RWPE2 (cell line): ENCODE measurements around the gene RPL7A.
"Not testable (repeated sequence)": the region's sequence is repeated elsewhere in the genome, so short reads cannot be mapped to it uniquely, and the experiment has no call there.

ENCODE experiments used
- ATAC-seq: fragments of 200-7000 bp; cut with Tn5 transposase; 3 replicates; pipeline ENCODE4 v1.9.1; 2021; ENCODE audit warnings: low read depth
- DNase-seq: peaks from one replicate; pipeline ENCODE4 v3.0.0-alpha.2; 2020; ENCODE audit warnings: low spot score
- H3K27ac ChIP-seq: fragments of 450-650 bp; 2 replicates; pipeline ENCODE4 v1.5.1; 2017; ENCODE audit warnings: mild to moderate bottlenecking; ENCODE audit not compliant: poor library complexity, severe bottlenecking
- H3K27me3 ChIP-seq: fragments of 250-450 bp; sonication (Bioruptor Pico); 2 replicates; pipeline ENCODE4 v1.5.1; 2021; ENCODE audit warnings: mild to moderate bottlenecking, moderate library complexity; ENCODE audit not compliant: insufficient read depth, poor library complexity, severe bottlenecking
- H3K36me3 ChIP-seq: fragments of 250-450 bp; sonication (Bioruptor Pico); 2 replicates; pipeline ENCODE4 v1.5.1; 2020; ENCODE audit warnings: low read depth, mild to moderate bottlenecking, moderate library complexity
- H3K4me1 ChIP-seq: fragments of 250-450 bp; sonication (Bioruptor Pico); 2 replicates; pipeline ENCODE4 v1.5.1; 2021; ENCODE audit warnings: mild to moderate bottlenecking, moderate library complexity; ENCODE audit not compliant: insufficient read depth, poor library complexity, severe bottlenecking
- H3K4me3 ChIP-seq: fragments of 250-450 bp; sonication (Bioruptor Pico); 2 replicates; pipeline ENCODE4 v1.5.1; 2021; ENCODE audit warnings: mild to moderate bottlenecking, moderate library complexity; ENCODE audit not compliant: severe bottlenecking
- H3K9me3 ChIP-seq: fragments of 250-450 bp; sonication (Bioruptor Pico); 2 replicates; pipeline ENCODE4 v1.5.1; 2021; ENCODE audit warnings: mild to moderate bottlenecking, moderate library complexity; ENCODE audit not compliant: severe bottlenecking
- CTCF ChIP-seq: fragments of 450-650 bp; IDR thresholded peaks from one replicate; pipeline ENCODE4 v1.5.1; 2017; ENCODE audit warnings: mild to moderate bottlenecking, moderate library complexity; ENCODE audit not compliant: poor library complexity, severe bottlenecking

RPL7A gene

GRCh38 chr9:133386338-133386737 is 38.3 kb downstream of the RPL7A start:
- no peak overlapping the region for H3K4me3 ChIP-seq

GRCh38 chr9:133387680-133388079 is 39.7 kb downstream of the RPL7A start:
- peak; percentile 46 for ATAC-seq

More at GRCh38 chr9:133386338-133386737, 38.3 kb downstream of the RPL7A start:
- ATAC-seq = no peak
- TF ChIP-seq CTCF = no peak
- Histone ChIP-seq H3K4me1 (no peaks in the 10 kb centered on the region), H3K36me3 (no peaks in the 10 kb centered on the region), H3K27me3 (no peaks in the 10 kb centered on the region), H3K9me3 (no peaks in the 10 kb centered on the region), H3K27ac (no peak overlapping the region)
- no peak for DNase-seq

GRCh38 chr9:133389025-133389557 is 41.1 kb downstream of the RPL7A start:
- H3K4me1 ChIP-seq = no peaks in the 10 kb centered on the region
- TF ChIP-seq CTCF = no peak
- no peaks in the 10 kb centered on the region for H3K27me3 ChIP-seq
- no peak for ATAC-seq
- H3K36me3 ChIP-seq = no peaks in the 10 kb centered on the region
- DNase-seq = no peak
- H3K4me3 ChIP-seq = no peak overlapping the region
- H3K9me3 ChIP-seq = no peaks in the 10 kb centered on the region
- H3K27ac ChIP-seq = no peak overlapping the region

More at GRCh38 chr9:133387680-133388079, 39.7 kb downstream of the RPL7A start:
- Histone ChIP-seq H3K4me1 (no peaks in the 10 kb centered on the region), H3K9me3 (no peaks in the 10 kb centered on the region), H3K27ac (no peak overlapping the region), H3K4me3 (no peak overlapping the region), H3K36me3 (no peaks in the 10 kb centered on the region), H3K27me3 (no peaks in the 10 kb centered on the region)
- TF ChIP-seq CTCF = no peak
- no peak for DNase-seq

GRCh38 chr9:133389562-133389961 is 41.5 kb downstream of the RPL7A start:
- no peak overlapping the region for H3K27ac ChIP-seq
- no peak overlapping the region for H3K4me3 ChIP-seq
- DNase-seq = no peak
- H3K9me3 ChIP-seq = no peaks in the 10 kb centered on the region
- no peaks in the 10 kb centered on the region for H3K4me1 ChIP-seq
- no peaks in the 10 kb centered on the region for H3K36me3 ChIP-seq
- TF ChIP-seq CTCF = no peak
- no peak for ATAC-seq
- no peaks in the 10 kb centered on the region for H3K27me3 ChIP-seq

GRCh38 chr9:133390713-133391112 is 42.7 kb downstream of the RPL7A start:
- H3K27me3 ChIP-seq = no peaks in the 10 kb centered on the region
- H3K9me3 ChIP-seq = no peaks in the 10 kb centered on the region
- no peak for TF ChIP-seq CTCF
- H3K4me1 ChIP-seq = no peaks in the 10 kb centered on the region
- no peaks in the 10 kb centered on the region for H3K36me3 ChIP-seq
- no peak overlapping the region for H3K27ac ChIP-seq
- no peak overlapping the region for H3K4me3 ChIP-seq
- ATAC-seq = no peak
- no peak for DNase-seq

- DNase-seq, H3K36me3 ChIP-seq, H3K27ac ChIP-seq, H3K27me3 ChIP-seq, H3K4me3 ChIP-seq, H3K4me1 ChIP-seq, H3K9me3 ChIP-seq, ATAC-seq: not testable (repeated sequence)
Measured at GRCh38 chr9:133391449-133391848, 43.4 kb downstream of the RPL7A start.

GRCh38 chr9:133392308-133392707 is 44.3 kb downstream of the RPL7A start:
- DNase-seq, ATAC-seq, H3K36me3 ChIP-seq, H3K4me1 ChIP-seq, H3K4me3 ChIP-seq, H3K27ac ChIP-seq, H3K9me3 ChIP-seq, H3K27me3 ChIP-seq: not testable (repeated sequence)
